ENCODE data around the gene TPSG1.
"Not testable (repeated sequence)": the region's sequence is repeated elsewhere in the genome, so short reads cannot be mapped to it uniquely, and the experiment has no call there.

TPSG1 gene

DNA sequence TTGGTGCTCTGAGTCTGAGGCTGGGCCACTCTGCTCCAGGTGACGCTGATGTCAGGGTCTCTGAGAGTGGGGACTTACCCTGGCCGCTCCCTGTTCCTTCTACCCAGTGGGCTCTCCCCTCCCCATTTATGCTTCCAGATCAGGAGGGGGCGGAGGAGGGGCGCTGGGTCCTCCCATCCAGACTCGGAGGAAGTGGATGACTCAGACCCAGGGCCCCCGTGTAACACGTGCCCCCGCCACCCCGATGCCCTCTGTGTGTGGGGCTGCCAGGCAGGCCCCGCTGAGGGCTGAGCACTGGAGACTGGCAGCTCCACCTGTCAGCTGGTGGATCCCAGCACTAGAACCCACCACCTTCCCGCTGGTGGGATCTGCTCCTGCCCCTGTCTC is 5.0 kb upstream of the TPSG1 start, which contains the start of gene TPSB2:
Gene TPSB2 (minus strand): TSS at position 101 of the 387 bp plus-strand sequence. CDS start 233 bp downstream, outside the sequence.
- DNase-seq = not testable (repeated sequence)

- DNase-seq = not testable (repeated sequence)
Measured at GRCh38 chr16:1229476-1229875, 4.4 kb upstream of the TPSG1 start.

- DNase-seq = not testable (repeated sequence)
Measured at GRCh38 chr16:1228227-1228626, 3.2 kb upstream of the TPSG1 start.

- DNase-seq = not testable (repeated sequence)
Measured at GRCh38 chr16:1226692-1227091, 1.6 kb upstream of the TPSG1 start.

DNA sequence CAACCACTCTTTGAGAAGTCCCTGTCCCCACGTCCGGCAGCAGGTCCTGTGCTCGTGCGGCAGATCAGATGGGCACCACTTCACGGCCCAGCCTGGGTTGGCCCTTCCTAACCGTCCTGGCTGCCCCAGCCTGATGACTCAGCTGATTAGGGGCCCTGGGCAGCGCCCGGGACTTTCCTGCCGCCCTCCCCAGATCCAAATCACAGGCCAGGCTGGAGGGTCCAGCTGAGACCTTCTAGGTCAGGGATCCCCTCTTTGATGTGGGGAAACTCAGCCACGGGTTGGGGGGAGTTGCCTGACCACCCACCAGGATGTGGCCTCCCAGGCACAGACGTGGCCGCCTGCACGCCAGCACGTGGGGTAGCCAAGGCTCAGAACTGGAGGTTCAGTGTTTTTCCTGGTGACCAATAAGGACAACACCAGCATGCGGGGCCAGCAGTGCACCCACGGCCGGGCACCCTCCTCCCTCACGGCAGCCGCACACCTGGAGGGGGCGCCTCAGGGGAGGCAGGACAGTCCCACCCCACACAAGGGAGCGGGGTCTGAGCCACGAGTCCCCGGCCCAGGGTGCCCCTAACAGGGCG is 752 bp upstream of the TPSG1 start:
- not testable (repeated sequence) for DNase-seq

DNA sequence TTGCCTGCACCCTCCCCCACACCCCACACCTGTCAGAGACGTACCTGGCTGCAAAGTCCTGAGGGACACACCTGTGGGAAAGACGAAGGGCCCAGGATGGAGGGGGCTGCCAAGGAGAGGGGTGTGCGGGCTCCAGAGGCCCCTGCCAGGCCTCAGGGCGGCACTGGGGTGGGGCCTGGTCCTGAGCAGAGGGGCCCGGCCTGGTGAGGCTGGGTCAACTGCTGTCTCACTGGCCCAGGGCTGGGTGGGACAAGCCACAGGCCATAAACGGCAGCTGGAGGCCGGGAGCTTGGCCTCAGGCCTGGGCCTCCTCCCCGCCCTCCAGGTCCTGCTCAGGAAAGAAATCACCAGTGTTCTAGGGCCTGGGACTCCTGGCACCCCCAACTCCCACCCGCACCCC is 510 bp downstream of the TPSG1 start:
- DNase-seq = no peak

DNA sequence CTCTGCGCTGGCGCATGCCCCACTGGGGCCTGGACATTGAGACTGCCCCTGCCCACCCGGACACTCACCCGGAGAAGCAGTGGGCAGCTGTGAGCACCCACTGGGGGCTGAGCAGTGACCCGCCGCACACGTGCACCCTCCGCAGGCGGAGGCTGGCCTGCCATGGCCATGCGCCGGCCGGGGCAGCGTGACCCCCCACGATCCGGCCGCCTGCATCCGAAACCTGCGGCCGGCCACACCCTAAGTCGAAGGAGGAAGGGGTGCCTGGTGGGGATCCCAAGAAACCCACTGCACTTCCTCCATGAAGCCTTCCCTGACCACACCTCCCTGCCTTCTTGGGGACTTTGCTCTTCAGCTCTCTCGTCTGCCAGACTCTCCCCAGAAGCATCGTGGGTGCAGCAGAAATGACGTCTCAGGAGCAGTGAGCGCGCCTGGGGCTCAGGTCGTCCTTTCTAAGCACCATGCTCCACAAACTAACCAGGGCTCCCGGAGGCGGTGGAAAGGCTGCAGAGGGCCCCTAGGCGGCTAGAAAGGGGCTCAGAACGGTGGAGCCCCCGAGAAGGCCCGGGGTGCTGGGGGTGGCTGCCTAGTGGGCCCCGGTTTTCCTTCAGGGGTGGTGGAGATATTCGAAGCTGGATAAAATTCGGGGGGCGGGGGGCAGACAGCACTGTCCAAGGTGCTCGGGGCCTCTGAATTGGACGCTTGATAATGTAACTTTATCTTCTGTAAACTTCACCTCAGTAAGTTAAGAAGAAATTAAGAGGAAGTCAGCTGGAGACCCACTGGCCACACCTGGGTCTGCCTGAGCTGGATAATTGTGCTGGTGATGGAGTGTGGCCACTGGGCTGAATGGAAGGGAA is 1.5 kb downstream of the TPSG1 start:
- no peak for DNase-seq

DNA sequence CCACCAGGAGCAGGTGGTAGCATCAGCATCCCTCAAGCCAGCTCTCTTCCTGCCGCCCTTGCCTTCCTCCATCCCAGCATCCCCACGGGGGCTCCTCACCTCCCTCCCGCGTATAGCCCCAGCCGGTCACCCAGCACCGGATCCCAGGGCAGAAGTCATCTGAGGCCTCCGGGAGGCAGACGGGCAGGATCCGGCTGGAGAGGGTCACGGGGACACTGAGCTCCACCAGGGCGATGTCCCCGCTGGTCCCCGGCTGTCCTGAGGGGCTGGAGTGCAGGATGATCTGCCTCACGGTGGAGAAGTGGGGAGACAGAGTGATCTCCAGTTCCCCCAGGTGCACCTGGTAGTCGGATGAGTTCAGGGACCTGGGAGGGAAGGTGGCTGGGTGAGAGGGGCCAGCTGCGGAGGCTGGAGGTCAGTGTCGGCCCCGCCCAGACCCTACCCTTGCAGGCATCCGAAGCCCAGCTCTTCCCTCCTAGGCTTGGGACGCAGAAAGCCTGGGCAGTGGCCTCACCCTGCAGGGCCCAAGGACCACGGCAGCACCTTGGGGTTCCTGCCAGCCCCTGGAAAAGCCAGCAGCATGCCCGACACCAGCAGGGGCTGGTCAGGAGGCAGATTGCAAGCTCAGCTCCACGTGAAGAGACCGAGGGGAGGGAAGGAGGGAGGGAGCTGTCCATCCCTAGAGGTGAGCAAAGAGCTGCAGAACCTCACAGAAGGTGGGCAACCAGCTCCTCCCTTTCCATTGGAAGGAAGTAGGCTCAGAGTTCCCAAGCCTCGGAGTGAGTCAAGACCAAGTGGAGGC is 2.3 kb downstream of the TPSG1 start:
- no peak for DNase-seq

DNA sequence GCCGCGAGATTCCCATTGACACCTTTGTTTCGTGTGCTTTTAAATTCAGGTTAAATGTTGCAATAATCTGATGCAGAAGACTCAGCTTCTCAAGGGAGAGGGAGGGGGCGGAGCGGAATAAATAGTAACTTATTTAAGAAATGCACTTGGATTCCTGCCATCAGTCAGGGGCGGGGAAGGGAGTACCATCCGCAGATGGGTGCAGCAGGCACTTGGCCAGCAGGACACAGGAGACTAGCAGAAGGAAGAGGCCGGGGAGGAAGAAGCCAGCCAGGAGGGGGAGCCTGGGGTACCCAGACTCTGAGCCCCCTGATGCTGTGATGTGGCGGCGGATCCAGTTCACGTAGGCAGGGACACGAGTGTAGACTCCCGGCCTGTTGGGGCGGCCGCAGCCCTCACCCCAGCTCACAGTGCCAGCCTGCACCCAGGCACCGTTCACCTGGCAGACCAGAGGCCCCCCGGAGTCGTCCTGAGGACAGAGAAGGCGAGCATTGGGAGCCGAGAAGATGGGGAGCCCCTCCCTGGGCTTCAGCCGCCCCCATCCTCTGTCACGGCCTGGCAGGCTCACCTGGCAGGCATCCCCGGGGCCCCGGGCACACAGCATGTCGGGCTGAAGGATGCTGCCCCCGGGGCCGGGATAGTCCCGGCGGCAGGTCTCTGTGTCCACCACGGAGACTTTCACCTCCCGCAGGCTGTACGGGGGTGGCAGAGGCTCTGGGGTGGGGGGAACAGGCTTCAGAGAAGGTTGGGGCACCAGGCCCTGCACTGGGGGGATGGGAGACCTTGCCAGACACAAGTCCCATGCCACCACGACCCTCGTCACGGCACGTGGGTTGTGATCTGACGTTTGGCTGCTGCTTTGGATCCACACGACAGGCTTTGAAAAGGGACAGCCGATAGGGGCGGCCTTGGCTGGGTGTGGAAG is 3.2 kb downstream of the TPSG1 start:
- no peak for DNase-seq

- no peak for DNase-seq
Measured at GRCh38 chr16:1220841-1221627, 4.0 kb downstream of the TPSG1 start.

DNA sequence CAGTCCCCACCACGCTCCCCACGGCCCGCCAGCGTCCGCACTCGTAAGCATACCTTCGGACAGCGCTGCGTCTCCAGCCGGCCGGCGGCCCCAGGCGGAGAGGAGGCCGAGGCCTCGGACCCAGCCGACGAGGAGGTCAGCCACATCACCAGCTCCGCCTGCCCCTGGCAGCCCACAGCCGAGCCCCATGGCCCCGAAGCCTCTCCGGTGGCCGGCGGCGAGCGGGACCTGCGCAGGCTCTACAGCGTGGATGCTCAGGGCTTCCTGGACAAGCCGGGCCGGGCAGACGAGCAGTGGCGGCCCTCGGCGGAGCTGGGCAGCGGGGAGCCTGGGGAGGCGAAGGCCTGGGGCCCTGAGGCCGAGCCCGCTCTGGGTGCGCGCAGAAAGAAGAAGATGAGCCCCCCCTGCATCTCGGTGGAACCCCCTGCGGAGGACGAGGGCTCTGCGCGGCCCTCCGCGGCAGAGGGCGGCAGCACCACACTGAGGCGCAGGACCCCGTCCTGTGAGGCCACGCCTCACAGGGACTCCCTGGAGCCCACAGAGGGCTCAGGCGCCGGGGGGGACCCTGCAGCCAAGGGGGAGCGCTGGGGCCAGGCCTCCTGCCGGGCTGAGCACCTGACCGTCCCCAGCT is 4.9 kb downstream of the TPSG1 start:
- no peak for DNase-seq

DNA sequence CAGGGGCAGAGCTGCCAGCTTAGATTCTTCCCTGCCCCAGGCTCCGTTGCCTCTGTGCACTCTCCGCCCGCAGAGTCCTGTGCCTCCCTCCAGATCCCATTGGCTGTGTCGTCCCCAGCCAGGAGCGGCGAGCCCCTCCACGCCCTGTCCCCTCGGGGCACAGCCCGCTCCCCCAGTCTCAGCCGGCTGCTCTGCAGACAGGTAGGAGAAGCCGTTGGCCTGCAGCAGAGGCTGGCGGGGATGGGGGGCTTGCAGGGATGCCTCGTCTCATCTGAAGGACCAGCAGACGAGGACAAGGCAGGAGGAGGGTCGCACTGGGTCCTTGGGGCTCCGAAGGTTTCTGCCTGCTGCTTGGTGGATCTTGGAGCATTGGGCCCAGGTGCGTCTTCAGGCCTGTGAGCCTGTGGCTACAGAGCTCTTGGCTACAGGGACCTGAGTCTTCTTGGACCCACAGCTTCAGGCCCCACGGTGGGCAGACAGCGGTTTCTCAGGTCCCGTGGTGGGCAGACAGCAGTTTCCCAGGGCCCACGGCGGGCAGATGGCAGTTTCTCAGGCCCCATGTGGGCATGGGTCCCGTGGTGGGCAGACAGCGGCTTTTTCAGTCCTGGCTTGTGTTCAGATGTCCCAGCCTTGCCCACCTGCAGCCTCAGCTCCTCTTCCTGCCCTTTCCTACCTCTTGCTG is 6.0 kb downstream of the TPSG1 start:
- DNase-seq = no peak

GRCh38 chr16:1218061-1218929 is 6.8 kb downstream of the TPSG1 start:
- no peak for DNase-seq

GRCh38 chr16:1217526-1217925 is 7.5 kb downstream of the TPSG1 start:
- DNase-seq = no peak

DNA sequence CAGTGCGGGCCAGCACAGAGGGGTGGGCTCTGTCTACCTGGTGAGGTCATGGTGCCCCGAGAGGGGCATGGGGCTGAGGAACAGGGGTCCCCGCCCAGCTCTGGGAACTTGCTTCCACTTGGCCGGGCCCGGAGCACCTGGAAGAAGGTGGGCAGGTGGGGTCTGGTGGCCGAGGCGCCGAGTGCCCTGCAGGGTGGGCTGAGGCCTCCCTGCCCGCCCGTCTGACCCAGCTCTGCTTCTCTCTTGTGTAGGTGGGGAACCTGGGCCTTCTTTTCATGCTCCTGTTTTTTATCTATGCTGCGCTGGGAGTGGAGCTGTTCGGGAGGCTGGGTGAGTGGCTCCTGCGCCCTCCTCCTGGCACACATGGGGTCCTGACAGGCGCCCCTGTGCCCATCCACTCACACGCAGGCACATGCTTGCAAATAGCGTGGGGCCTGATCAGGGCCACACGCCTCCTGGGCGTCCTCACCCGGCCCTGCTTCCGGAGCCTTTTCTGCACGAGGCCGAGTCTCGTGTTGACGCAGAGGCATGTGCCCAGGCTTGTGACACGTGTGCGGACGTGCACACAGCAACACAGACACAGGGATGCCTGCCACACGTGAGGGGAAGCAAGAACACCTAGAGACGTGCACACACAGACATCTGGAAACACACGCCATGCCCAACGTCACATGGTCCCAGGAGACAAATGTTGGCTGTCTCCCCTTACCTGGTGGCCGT is 8.2 kb downstream of the TPSG1 start:
- DNase-seq = no peak

GRCh38 chr16:1216296-1216619 is 8.8 kb downstream of the TPSG1 start:
- DNase-seq = no peak

- DNase-seq = no peak
Measured at GRCh38 chr16:1215574-1216295, 9.3 kb downstream of the TPSG1 start.

- DNase-seq = no peak
Measured at GRCh38 chr16:1214719-1215118, 10.3 kb downstream of the TPSG1 start.

All from KG1 (cell line).